Stimulated activated CD8-positive, alpha-beta memory T cell treated with anti-CD3 and anti-CD28 coated beads, Interleukin-7, amount 100 ng/mL, for 4 hours (primary cell): Measurements from ENCODE around the gene NXNL2.

Source experiments
- DNase-seq, 2 donors: peaks; one replicate each; pipeline ENCODE4 v3.0.0-alpha.2; 2020; ENCODE audit warnings: low read depth in 2 of 2

NXNL2 gene

DNA sequence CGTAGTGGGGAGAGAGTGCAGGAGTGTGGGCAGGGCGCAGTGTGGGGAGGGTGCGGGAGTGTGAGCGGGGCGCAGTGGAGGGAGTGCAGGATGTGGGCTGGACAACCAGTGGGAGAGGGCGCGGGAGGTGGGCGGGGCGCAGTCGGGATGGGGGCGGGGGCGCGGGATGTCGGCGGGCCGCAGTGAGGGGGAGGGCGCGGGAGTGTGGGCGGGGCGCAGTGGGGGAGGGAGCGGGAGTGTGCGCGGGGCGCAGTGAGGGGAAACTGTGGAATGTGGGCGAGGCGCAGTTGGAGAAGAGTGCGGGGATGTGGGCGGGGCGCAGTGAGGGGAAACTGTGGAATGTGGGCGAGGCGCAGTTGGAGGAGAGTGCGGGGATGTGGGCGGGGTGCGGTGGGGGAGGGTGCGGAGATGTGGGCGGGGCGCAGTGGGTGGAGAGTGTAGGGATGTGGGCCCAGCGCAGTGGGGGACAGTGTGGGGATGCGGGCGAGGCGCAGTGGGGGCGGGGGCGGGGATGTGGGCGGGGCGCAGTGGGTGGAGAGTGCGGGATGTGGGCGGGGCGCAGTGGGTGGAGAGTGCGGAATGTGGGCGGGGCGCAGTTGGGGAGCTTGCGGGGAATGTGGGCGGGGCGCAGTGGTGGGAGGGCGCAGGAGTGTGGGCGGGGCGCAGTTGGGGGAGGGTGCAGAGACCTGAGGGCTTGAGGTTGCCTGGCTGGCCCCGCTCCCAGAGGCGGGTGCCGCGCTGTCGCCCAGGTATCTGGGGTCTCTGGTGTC, at the start of gene NXNL2:
Gene NXNL2, plus strand, starts transcription at position 723 of the 770 bp plus-strand sequence. CDS start 257 bp downstream, outside the sequence.
- DNase-seq: peak; percentile 12 to 28

DNA sequence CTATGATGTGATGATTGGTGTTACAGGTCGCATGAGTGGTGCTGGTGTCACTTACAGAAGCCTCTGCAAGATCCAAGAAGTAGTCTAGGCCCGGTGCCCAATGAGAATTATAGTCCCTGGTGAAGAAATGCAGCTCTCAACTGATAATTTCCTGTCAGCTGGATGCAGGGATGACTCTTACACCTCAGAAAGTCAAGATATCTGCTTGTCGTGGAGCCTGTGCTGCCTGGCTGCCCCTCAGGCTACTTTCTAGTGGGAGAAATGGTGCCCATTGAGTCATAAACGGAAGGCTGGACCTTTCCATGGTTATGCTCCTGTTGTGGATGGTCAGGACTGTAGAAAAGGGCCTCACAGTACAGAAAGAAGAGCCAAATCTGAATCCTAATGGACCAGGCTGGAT, 46.8 kb upstream of the NXNL2 start:
- DNase-seq: no peak

DNA sequence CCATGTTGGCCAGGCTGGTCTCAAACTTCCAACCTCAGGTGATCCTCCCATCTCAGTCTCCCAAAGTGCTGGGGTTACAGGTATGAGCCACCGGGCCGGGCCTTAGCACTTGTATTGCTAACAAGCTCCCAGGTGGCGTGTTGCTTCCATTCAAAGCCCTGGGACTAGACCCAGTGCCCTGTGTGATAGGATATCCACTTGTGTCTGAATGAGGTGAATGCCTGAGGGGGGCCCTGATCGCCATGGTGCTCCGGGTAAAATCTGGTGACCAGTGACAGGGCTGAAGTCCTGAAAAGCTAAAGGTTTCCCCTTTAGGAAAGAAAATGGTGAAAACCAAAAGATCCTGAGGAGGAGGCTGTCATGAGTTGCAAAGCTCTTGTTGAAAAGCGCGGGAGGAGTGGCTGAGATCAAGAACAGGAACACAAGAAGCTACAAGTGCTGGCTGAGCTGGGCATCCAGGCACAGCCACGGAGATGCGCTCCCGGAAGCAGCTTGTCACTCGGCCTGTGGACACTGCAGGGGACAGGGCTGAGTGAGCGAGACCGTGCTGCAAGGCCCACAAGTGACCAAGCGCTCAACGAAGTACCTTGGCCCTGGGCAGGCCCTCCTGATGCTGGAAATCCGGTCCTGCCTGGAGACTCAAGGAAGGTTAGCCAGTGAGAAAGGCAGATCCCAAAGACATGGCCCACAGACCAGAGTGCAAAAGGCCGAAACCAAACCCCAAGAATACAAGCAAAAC, 39.8 kb upstream of the NXNL2 start:
- no peak for DNase-seq

- DNase-seq: no peak
Measured at GRCh38 chr9:88497224-88497623, 37.8 kb upstream of the NXNL2 start.

DNA sequence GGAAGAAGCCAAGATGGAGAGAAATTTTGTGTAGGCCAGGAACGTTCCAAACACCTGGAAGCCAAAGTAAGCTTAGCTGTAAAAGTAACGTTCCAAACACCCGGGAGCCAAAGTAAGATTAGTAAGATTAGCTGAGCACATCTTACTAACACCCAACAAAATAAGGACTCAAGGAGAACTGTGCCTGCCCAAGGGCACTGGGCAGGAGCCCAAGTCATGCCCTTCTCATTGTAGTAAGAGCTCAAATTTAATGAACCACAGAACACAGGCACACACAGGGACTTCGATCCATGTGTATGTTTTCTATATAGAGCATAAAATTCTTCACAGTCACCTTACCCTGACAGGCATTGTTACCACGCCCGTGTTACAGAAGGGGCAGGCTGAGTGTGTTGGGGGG, 36.1 kb upstream of the NXNL2 start:
- no peak for DNase-seq

- DNase-seq: no peak
Measured at GRCh38 chr9:88501086-88501485, 33.9 kb upstream of the NXNL2 start.

- DNase-seq: no peak
Measured at GRCh38 chr9:88502552-88503034, 32.4 kb upstream of the NXNL2 start.

DNA sequence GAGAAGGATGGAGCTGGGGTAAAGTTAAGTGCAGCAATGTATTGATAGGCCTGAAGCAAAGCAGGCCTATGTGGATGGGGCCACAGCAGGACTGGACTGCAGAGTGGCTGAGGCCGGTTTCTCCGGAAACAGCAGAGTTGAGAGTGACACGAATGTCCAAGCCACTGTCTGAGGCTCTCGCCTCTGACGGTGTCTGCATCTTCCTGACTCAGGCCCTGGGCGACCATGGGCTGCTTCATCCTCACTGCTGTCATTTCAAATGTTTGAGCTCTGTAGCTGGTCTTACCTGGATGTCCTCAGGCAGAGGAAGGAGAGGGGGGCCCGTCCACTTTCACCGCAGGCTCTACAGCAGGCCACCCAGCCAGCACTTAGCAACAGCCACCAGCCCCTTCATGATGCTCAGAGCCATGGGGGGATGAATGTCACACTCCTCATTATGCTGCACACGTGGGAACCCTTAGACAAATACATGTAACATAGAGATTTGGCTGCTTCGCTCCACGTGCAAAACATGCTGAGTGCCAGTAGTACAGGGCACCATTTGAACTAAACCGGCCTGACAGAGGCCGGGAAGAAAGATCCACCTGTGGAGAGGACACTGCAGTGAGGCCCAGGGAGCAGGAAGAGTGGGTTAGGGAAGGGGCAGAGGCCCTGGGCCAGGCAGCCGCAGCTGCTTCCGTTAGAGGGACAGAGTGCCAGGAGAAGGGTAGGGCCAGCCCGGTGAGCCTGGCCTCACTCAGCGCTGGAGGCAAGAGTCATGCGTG, 31.7 kb upstream of the NXNL2 start:
- DNase-seq: no peak

DNA sequence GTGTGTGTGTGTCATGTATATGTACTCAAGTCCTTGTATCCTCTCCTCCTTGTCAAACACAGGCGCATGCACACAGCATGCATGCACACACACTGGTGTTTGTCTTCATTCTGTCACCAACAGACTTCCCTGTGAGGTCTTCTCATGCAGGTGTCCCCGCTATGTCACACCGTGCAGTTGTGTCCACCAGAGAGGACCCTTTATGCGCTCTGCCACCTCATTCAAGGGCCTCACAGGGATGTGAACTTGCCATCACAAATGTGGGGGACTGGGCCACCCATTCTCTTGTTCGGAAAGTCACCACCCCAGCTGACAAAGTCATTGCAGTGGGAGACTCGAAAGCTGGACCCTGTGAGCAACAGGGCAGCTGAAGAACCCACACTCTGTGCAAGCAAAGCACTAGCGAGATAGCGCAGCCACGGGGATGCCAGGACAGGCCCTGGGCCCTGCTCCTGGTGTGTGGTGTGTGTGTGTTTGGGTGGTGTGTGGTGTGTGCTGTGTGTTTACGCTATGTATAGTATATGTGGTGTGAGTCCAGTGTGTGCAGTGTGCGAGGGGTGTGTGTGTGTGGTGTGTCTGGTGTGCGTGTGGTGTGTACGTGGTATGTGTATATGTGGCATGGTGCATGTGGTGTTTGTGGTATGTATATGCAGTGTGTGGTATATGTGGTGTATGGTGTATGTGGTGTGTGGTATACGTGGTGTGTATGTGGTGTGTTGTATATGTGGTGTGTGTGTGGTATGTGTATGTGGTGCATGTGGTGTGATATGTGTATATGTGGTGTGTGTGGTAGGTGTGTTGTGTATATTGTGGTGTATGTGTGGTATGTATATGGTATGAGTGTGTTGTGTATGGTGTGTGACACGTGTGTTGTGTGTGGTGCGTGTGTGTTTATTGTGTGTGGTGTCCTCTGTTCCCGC, 30.9 kb upstream of the NXNL2 start:
- no peak for DNase-seq

- DNase-seq: no peak
Measured at GRCh38 chr9:88508326-88508725, 26.7 kb upstream of the NXNL2 start.

GRCh38 chr9:88511906-88512305, 23.1 kb upstream of the NXNL2 start:
- no peak for DNase-seq

DNA sequence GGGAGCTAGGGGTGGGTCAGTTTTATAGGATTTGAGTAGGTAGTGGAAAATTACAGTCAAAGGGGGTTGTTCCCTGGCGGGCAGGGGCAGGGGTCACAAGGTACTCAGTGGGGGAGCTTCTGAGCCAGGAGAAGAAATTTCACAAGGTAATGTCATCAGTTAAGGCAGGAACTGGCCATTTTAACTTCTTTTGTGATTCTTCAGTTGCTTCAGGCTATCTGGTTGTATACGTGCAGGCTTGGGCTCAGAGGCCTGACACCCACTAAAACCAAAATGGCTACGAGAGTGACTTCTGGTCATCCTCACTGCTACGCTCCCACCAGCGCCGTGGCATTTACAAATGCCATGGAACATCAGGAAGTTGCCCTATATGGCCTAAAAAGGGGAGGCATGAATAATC, 20.7 kb upstream of the NXNL2 start:
- no peak for DNase-seq

- no peak for DNase-seq
Measured at GRCh38 chr9:88521308-88521707, 13.7 kb upstream of the NXNL2 start.

DNA sequence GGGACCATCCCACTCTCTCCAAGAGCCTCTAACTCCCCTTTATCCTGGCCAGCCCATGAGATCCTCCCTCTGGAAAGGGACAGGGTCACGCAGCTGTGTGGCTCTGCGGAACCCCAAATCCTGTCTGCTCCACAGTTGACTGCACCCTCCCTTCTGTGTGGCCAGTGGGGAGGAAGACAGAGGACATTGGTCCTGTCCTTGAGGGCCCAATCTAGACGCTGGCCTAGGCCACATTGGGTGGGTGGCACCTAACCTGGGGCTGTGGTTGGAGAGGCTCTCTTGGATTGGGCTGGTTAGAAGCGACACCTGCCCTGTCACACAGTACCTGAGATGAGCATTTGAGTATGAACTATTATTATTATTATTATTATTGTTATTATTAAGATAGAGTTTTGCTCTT, 12.6 kb upstream of the NXNL2 start:
- no peak for DNase-seq

GRCh38 chr9:88523056-88523455, 11.9 kb upstream of the NXNL2 start:
- no peak for DNase-seq

DNA sequence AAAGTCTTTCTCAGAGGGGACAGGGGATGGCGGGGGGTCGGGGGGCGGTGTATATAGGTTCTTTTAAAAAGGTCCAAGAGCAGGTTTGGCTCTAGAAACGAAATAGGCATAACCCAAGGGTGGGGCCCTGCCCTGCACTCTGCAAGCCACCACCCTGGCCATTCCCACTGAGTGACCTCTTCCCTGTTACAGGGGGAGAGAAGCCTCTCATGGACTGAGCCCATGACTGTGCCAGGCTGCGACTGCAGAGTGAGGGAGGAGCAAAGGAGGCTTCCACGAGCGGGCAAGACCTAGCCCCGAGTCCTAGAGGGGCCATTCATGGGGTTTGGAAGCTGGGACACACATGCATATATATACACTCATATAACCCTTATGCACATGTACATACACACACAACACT, 10.1 kb upstream of the NXNL2 start:
- no peak for DNase-seq

GRCh38 chr9:88527618-88528017, 7.4 kb upstream of the NXNL2 start:
- no peak for DNase-seq

GRCh38 chr9:88528080-88528790, 6.7 kb upstream of the NXNL2 start:
- DNase-seq: no peak

GRCh38 chr9:88529496-88529895, 5.5 kb upstream of the NXNL2 start:
- DNase-seq: no peak

DNA sequence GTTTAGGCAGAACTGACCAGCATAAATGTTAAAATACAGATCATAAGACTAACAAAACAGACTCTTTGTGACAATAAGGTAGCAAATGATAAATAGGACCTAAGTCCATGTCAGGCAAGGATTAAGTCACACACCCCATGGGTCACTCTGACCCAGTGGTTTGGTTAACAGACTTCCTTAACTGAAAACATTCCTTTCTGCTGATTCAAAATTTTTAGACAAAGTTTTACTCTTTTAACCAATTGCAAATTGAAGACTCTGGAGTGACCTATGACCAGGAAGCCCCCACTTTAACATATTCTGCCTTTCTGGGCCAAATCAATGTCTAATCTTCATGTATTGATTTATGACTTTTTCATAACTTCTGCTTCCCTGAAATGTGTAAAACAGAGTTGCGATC, 4.9 kb upstream of the NXNL2 start:
- DNase-seq: no peak
